Stimulated activated CD4-positive, alpha-beta T cell treated with anti-CD3 and anti-CD28 coated beads, TNF-alpha, amount 100 ng/mL, for 48 hours (primary cell): ENCODE results near the gene ROR1.
"Not testable (repeated sequence)": the region's sequence is repeated elsewhere in the genome, so short reads cannot be mapped to it uniquely, and the experiment has no call there.

Experiments
- DNase-seq, 3 donors: peaks; one replicate each; pipeline ENCODE4 v3.0.0-alpha.2; 2020; ENCODE audit warnings: low read depth in 3 of 3

ROR1 gene

GRCh38 chr1:64098846-64099582 is 325.2 kb downstream of the ROR1 start:
- no peak for DNase-seq

GRCh38 chr1:64100791-64101190 is 327.0 kb downstream of the ROR1 start:
- DNase-seq = no peak

- not testable (repeated sequence) for DNase-seq
Measured at GRCh38 chr1:64104585-64104984, 330.8 kb downstream of the ROR1 start.

DNA sequence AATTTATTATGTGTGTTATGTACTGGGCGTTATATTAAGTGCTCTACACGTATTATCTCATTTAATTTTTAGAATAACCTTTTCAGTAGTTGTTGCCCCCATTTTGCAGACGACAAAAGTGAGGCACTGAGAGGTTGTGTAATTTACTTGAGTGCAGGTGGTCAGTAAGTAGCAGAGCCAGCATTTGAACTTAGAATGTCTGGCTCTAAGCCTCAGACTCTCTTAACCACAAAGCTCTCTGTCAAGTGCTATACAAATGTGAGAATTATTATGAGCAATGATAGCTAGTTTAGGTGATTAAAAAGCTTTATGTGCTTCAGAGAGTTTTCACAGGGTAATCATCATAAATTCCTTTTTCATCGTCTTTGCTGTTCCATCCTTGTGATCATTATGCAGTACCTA is 333.3 kb downstream of the ROR1 start:
- DNase-seq = no peak

GRCh38 chr1:64107632-64108031 is 333.8 kb downstream of the ROR1 start:
- no peak for DNase-seq

DNA sequence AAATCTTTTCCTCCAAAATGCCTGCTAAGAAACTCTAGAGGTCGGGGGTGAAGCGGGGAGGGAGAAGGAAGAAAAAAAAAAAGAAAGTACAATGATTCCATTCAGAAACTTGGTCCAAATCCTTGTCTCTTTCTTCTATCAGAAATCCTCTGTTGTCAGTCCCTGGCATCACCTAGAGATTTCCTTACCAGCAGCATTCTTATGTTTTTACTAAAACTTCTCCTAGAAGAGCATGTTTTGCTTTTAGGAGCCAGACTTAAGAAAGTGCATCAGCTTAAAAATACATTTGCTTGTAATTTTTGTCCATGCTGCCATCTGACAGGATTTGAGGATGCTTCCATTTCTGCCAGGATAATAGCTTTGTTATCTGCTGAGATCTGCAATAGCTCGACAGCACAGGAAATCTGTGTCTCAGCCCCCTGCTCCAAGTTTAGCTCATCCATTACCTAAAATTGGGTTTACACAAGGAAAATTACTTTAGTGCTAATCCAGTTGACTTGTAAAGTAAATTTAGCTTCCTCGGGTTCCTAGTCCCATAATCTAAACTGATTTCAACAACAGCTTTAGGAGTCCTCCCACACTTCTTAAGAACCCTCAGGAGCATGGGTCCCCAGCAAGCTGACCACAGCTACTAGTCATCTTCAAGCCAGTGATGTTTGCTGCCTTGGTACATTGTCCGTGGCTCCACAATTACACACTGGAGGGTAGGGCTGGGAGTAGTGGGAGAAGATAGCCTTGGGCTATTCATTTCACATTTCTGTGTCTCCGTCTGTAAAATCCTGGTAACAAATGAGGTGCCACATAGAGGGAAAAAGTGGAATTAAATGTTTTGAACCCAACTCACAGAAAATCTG is 337.3 kb downstream of the ROR1 start:
- no peak for DNase-seq

GRCh38 chr1:64111787-64112186 is 338.0 kb downstream of the ROR1 start:
- DNase-seq = no peak

GRCh38 chr1:64112281-64112680 is 338.5 kb downstream of the ROR1 start:
- DNase-seq = no peak

GRCh38 chr1:64114012-64114525 is 340.3 kb downstream of the ROR1 start:
- no peak for DNase-seq

DNA sequence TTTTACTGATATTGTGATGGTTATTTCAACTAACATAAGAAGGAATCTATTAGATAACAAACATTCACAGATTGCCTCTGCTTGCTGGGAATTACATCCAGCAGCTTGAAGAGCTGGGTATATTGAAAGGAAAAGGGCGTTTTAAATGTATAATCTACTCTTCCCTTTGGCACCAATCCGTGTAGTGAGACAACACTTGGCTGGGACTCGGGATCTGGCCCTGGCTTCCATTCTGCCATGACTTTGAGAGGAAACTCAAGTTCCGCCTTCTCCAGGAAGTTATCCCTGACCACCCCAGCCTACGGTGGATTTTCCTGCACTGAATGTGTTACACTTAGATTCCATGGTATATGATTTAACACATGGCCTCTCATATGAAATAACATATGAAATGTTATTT is 342.7 kb downstream of the ROR1 start:
- DNase-seq = no peak

- no peak for DNase-seq
Measured at GRCh38 chr1:64117492-64117891, 343.7 kb downstream of the ROR1 start.

DNA sequence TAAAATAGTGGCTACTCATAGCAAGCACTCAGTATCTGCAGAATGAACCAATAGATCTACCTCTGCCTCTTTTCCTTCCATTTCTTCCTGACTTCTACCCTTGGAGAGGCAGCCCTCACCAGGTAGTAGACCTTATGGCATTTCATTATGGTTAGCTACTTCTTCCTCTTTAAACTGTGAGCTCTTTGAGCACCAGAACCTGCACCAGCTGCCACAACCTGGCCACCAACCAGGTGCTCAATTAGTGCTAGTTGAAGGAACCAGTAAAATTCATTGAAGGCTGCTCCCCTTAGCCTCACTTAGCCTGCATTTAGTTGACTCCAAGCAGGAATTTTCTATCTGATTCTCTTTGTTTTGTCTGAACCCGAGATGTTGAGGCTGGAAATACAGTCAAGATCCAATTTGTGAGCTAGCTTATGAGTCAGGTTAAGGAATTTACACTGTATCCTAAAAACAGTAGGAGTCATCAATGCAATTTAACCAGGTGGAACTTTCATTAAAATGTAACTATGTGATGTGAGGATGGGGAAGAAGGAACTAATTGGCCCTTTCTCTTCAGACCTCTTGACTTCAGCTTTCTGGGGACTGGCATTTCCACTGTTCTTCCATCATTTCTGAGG is 348.1 kb downstream of the ROR1 start:
- no peak for DNase-seq

DNA sequence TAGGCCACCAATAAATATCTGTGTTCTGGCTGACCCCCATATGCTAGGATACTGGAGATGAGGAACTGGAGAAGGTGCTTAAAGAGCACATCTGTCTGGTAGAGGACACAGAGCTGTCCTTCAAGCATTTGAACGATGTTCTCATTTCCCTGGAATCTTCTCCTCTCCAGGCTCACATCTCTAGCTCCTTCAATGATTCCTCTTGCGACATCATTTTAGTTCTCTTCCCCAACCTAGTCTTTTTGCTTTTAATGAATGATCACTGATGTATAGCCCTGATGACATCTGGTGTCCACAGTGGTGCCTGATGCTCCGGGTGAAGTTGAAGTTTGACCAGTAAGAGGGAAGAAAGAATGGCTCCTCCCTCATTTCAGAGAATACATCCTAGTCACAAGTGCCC is 348.8 kb downstream of the ROR1 start:
- DNase-seq = no peak

GRCh38 chr1:64124704-64125440 is 351.1 kb downstream of the ROR1 start:
- no peak for DNase-seq

DNA sequence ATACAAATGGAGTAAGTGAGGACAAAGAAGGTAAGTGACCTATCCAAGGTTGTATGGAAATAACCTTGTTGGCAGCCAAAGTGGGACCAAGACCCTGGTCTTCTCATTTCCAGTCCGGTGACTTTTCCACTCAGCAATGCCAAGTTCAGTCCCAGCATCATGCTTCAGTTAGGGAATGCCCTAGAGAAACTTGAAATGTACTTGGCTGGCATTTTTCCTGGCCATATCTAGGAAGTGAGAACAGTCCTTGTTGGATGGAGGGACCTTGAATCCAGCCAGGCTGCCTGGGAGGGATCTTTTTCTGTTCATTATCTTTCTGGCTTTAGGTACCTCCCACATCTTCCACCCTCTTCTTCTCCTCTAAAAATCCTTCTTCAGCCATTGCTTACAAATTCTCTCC is 352.8 kb downstream of the ROR1 start:
- no peak for DNase-seq

GRCh38 chr1:64127297-64127696 is 353.5 kb downstream of the ROR1 start:
- no peak for DNase-seq

DNA sequence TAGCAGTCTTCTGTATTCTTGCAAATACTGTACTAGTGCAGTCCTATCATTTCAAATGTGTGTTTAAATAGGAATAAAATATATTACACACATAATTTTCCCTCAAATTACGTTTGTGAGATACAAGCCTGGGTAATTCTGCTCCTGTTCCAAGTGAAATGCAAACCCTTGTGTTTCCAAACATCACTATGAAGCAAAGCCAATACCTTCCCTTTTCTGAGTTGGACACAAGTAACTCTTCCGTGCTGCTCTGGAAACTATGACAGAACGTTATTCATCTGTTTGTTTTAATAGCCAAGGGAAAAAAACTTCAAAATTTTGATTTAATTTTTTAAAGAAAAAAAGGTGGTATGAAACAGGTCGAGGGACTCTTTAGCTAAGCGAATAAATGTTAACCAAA is 355.9 kb downstream of the ROR1 start:
- DNase-seq = no peak

- no peak for DNase-seq
Measured at GRCh38 chr1:64131155-64131554, 357.3 kb downstream of the ROR1 start.

GRCh38 chr1:64133036-64133435 is 359.2 kb downstream of the ROR1 start:
- DNase-seq = no peak

DNA sequence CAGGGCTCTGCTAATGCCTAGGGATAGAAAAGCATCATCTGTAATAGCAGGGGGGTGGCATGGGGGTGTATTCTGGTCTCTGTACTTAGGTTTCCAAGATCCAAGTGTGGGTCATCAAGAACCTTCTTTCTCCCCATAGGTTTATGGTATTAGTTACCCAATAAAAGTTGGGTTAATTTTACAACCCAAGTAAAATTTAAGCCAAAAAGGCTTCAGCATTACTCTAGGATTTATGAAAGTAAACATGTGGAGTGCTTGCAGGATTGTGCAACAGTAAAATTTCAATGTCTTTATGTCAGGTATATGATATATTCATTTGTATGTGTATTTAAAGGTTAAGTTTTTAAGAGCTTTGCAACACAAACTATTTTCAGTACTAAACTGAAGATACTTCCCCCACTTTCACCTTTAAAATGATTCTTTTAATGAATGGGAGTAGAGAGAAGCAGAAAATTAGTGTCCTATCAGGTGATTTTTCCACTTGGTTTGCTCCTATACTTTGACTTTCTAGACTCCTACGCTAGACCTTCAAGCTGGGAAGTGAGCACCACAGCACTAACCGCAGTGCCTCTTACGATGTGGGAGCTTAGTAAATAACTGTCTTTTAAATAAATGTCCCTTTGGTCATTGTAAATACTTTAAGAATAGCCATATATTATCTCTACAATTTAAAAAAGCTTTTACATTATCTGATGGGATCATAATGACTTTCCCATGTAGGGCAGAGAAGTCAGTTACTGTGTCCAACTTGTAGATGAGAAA is 361.8 kb downstream of the ROR1 start:
- no peak for DNase-seq

DNA sequence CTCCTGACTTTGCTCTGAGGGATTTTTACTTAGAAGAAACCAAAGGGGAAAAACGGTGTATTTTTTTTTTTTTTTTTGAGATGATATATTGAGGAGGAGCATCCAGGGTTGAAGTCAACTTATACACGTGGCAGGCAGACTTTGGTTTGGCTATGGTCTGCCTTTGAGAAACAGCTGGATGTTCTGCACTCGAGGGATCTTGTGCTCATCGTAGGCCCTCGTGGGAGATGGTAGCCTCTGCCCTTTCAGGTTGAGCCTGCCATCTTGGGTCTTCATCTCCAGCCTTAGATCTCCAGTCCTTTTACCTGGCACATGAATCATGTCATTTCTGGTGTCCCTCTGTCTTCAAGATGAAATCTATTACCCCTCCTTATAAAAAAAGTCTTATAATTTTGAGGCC is 362.5 kb downstream of the ROR1 start:
- DNase-seq = no peak
